ENCODE results near the gene NUDT14.

DNA sequence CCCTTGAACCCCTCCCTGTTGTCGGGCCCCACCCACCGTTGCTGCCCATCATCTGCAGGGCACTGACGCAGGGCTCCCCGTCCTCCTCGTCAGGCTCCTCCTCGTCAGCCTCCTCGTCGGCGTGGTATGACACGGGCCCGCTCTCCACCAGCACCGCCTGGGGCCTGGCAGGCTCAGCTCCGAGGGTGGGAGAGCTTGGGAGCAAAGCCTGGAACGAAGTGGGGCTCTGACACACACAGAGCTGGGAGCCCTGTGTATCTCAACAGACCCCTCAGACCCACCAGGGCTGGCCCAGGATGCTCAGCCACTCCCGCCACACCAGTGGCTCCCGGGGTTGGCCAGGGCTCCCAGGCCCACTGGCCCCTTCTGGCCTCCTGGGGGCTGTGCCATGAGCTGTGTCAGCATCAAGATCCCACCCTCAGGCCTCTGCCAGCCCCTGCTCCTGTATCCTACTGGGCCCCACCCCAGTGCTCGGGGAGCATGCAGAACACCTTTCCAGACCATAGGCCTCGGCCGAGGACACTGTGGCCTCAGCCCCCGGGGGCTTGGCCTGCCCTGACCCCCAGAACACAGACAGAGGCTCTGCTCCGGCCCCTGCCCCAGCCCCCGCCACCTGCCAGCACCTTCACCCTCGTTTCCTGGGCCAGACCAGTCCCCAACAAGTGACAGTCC, 30.1 kb upstream of the NUDT14 start:
- TF ChIP-seq, protein P1, sequence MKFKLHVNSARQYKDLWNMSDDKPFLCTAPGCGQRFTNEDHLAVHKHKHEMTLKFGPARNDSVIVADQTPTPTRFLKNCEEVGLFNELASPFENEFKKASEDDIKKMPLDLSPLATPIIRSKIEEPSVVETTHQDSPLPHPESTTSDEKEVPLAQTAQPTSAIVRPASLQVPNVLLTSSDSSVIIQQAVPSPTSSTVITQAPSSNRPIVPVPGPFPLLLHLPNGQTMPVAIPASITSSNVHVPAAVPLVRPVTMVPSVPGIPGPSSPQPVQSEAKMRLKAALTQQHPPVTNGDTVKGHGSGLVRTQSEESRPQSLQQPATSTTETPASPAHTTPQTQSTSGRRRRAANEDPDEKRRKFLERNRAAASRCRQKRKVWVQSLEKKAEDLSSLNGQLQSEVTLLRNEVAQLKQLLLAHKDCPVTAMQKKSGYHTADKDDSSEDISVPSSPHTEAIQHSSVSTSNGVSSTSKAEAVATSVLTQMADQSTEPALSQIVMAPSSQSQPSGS (tag by site-specific recombination; IDR thresholded peaks at IDR 0.05; ENCODE audit: low read depth), result no peak
- TF ChIP-seq SCRT2 (tag by site-specific recombination; IDR thresholded peaks at IDR 0.05) (no peak), ZSCAN16 (tag by site-specific recombination; IDR thresholded peaks at IDR 0.05) (no peak), ZNF292 (tag by site-specific recombination; IDR thresholded peaks at IDR 0.05; ENCODE audit: borderline replicate concordance, low read depth) (no peak)
- TF ChIP-seq, protein P2, sequence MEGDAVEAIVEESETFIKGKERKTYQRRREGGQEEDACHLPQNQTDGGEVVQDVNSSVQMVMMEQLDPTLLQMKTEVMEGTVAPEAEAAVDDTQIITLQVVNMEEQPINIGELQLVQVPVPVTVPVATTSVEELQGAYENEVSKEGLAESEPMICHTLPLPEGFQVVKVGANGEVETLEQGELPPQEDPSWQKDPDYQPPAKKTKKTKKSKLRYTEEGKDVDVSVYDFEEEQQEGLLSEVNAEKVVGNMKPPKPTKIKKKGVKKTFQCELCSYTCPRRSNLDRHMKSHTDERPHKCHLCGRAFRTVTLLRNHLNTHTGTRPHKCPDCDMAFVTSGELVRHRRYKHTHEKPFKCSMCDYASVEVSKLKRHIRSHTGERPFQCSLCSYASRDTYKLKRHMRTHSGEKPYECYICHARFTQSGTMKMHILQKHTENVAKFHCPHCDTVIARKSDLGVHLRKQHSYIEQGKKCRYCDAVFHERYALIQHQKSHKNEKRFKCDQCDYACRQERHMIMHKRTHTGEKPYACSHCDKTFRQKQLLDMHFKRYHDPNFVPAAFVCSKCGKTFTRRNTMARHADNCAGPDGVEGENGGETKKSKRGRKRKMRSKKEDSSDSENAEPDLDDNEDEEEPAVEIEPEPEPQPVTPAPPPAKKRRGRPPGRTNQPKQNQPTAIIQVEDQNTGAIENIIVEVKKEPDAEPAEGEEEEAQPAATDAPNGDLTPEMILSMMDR (tag by site-specific recombination; IDR thresholded peaks at IDR 0.05), result no peak
- TF ChIP-seq, protein P3, sequence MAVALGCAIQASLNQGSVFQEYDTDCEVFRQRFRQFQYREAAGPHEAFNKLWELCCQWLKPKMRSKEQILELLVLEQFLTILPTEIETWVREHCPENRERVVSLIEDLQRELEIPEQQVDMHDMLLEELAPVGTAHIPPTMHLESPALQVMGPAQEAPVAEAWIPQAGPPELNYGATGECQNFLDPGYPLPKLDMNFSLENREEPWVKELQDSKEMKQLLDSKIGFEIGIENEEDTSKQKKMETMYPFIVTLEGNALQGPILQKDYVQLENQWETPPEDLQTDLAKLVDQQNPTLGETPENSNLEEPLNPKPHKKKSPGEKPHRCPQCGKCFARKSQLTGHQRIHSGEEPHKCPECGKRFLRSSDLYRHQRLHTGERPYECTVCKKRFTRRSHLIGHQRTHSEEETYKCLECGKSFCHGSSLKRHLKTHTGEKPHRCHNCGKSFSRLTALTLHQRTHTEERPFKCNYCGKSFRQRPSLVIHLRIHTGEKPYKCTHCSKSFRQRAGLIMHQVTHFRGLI (tag by site-specific recombination; IDR thresholded peaks at IDR 0.05), result no peak

All from HEK293 (cell line).